Calu3 (cell line): ENCODE data around the gene HNF4A. TPM values are rescaled to one million over a fixed set of nuclear protein-coding genes. Genes with fewer than 3 reads are reported as not detected.
"Not testable (repeated sequence)": the region's sequence is repeated elsewhere in the genome, so short reads cannot be mapped to it uniquely, and the experiment has no call there.

ENCODE experiments used
- BruUV-seq: library from RNA; stranded (reverse); fragments of 400-500 nt; replicated peaks from 2 replicates; lab custom pipeline; 2021; lab: Mats Ljungman, UMichigan
- CTCF ChIA-PET: fragments of 300-600 bp; sonication (Branson Sonifier 250); formaldehyde crosslinking; loops from one replicate; lab custom pipeline; 2022; ENCODE audit warnings: antibody characterized with exemption; lab: Charles Lee
- DNase-seq: peaks from one replicate; pipeline ENCODE4 v3.0.0; 2022
- H3K27ac Mint-ChIP-seq: one replicate; pipeline ENCODE4 v1.8.0; 2022; ENCODE audit warnings: mixed read lengths; ENCODE audit not compliant: unreplicated experiment
- H3K27me3 Mint-ChIP-seq: one replicate; pipeline ENCODE4 v1.8.0; 2022; ENCODE audit warnings: mixed read lengths; ENCODE audit not compliant: unreplicated experiment
- H3K36me3 Mint-ChIP-seq: one replicate; pipeline ENCODE4 v1.8.0; 2022; ENCODE audit warnings: mild to moderate bottlenecking, moderate library complexity, mixed read lengths; ENCODE audit not compliant: insufficient read depth, unreplicated experiment
- H3K4me1 Mint-ChIP-seq: one replicate; pipeline ENCODE4 v1.8.0; 2022; ENCODE audit warnings: mild to moderate bottlenecking, low read depth, mixed read lengths; ENCODE audit not compliant: unreplicated experiment
- H3K4me3 Mint-ChIP-seq: one replicate; pipeline ENCODE4 v1.8.0; 2022; ENCODE audit warnings: mild to moderate bottlenecking, low read depth, moderate library complexity, mixed read lengths; ENCODE audit not compliant: unreplicated experiment
- H3K9me3 Mint-ChIP-seq: one replicate; pipeline ENCODE4 v1.8.0; 2022; ENCODE audit warnings: low read depth, mixed read lengths; ENCODE audit not compliant: unreplicated experiment
- CTCF ChIP-seq: fragments of 200-600 bp; IDR thresholded peaks from one replicate; pipeline ENCODE4 v1.8.0; 2022; ENCODE audit warnings: antibody characterized with exemption; ENCODE audit not compliant: unreplicated experiment
- intact Hi-C: fragments of 100-400 bp; cut with micrococcal nuclease; formaldehyde crosslinking; loops from one replicate; pipeline ENCODE4 v1.10.0; 2022; ENCODE audit not compliant: unreplicated experiment
- total RNA-seq: library from RNA; stranded (reverse); gene quantifications from 2 replicates; pipeline ENCODE4 v1.2.3, GENCODE V29; 2022

HNF4A gene
- total RNA-seq, 1 experiment from 2014 or later = 27.7 TPM

GRCh38 chr20:44471481-44471882 lies 116.0 kb downstream of the HNF4A start:
- Mint-ChIP-seq H3K36me3 (peaks cover 16% of the 10 kb centered on the region), H3K4me3 (no peak overlapping the region), H3K4me1 (peaks cover 17% of the 10 kb centered on the region), H3K27me3 (no peaks in the 10 kb centered on the region), H3K27ac (no peak overlapping the region), H3K9me3 (no peaks in the 10 kb centered on the region)
- intact Hi-C loops = loop anchor here (1.0 kb wide), 2 partner anchors 256 to 355 kb away; no protein-coding TSS in a partner anchor
- TF ChIP-seq CTCF = peak; percentile 37
- no TSS peak for BruUV-seq
- peak; percentile 24 for DNase-seq
- CTCF ChIA-PET = interaction anchor here (0.7 to 1.9 kb wide), 9 partner anchors 10 to 258 kb away, joined by 3 to 19 read pairs (median 5); no protein-coding TSS in a partner anchor

- intact Hi-C loops, H3K27me3 Mint-ChIP-seq, DNase-seq, H3K27ac Mint-ChIP-seq, BruUV-seq, H3K4me3 Mint-ChIP-seq, H3K9me3 Mint-ChIP-seq: not testable (repeated sequence)
- peaks cover 25% of the 10 kb centered on the region for H3K4me1 Mint-ChIP-seq
- CTCF ChIA-PET = interaction anchor here (0.6 to 1.3 kb wide), 3 partner anchors 191 to 833 kb away, joined by 3 to 19 read pairs (median 3); no protein-coding TSS in a partner anchor
- peaks cover 24% of the 10 kb centered on the region for H3K36me3 Mint-ChIP-seq
Measured at GRCh38 chr20:44472283-44472682, 116.8 kb downstream of the HNF4A start.

- intact Hi-C loops = loop anchor here (2.0 kb wide), 1 partner anchor 135 kb away; no protein-coding TSS in a partner anchor
- Mint-ChIP-seq H3K4me3 (peak overlapping the region; percentile 100), H3K4me1 (peaks cover 26% of the 10 kb centered on the region), H3K27ac (peak overlapping the region; percentile 94), H3K27me3 (no peaks in the 10 kb centered on the region), H3K9me3 (no peaks in the 10 kb centered on the region), H3K36me3 (peaks cover 24% of the 10 kb centered on the region)
- no peak for DNase-seq
- TSS peak; percentile 77 for BruUV-seq
- CTCF ChIA-PET = interaction anchor here (0.6 to 1.6 kb wide), 7 partner anchors 56 to 258 kb away, joined by 3 to 6 read pairs (median 3); partner anchors contain the start of gene HNF4A
- no peak for TF ChIP-seq CTCF
Measured at GRCh38 chr20:44475372-44475693, 119.8 kb downstream of the HNF4A start.

GRCh38 chr20:44475694-44476560 lies 120.4 kb downstream of the HNF4A start, which contains the start of gene TTPAL:
TSS of gene TTPAL (plus strand) at chr20:44475874. CDS start at chr20:44480000, 4,126 bp downstream.
- no peaks in the 10 kb centered on the region for H3K9me3 Mint-ChIP-seq
- no TSS peak for BruUV-seq
- H3K27me3 Mint-ChIP-seq = no peaks in the 10 kb centered on the region
- H3K4me3 Mint-ChIP-seq = peak within 1 kb of the TSS; percentile 100
- intact Hi-C loops = loop anchor here (2.0 kb wide), 1 partner anchor 135 kb away; no protein-coding TSS in a partner anchor
- DNase-seq = peak; percentile 98
- H3K27ac Mint-ChIP-seq = peak within 1 kb of the TSS; percentile 94
- peaks cover 26% of the 10 kb centered on the region for H3K4me1 Mint-ChIP-seq
- no peak for TF ChIP-seq CTCF
- peaks cover 26% of the 10 kb centered on the region for H3K36me3 Mint-ChIP-seq
- CTCF ChIA-PET = interaction anchor here (0.6 to 1.6 kb wide), 6 partner anchors 57 to 259 kb away, joined by 3 to 6 read pairs (median 3); partner anchors contain the start of gene HNF4A
